Stimulated activated CD8-positive, alpha-beta memory T cell treated with anti-CD3 and anti-CD28 coated beads, Interleukin-15, amount 100 ng/mL, for 24 hours (primary cell): ENCODE data around the gene WWOX.

Source experiments
- DNase-seq: peaks from one replicate; pipeline ENCODE4 v3.0.0-alpha.2; 2020; ENCODE audit warnings: low read depth

Gene WWOX

GRCh38 chr16:78862022-78862421 is 762.6 kb downstream of the WWOX start:
- DNase-seq: no peak

GRCh38 chr16:78866521-78866920 is 767.1 kb downstream of the WWOX start:
- no peak for DNase-seq

DNA sequence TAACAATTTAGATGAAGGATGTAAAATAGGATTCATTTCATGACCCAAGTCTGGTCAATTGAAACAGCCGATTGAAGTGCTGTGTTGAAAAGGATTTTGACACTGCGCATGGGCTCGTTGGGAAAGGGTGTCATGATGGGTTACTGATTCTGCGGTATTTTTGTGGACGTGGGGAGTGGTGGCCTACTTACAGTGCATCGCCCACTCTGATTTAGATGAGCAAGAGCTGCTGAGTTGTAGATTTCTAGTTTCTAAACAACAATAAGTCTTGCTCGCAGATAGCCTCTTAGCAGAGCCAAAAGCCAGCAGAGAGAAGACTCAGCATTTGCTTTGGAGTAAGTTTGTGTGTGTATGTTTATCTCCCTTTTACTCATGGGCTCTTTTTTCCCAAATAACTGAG is 770.0 kb downstream of the WWOX start:
- DNase-seq: no peak

GRCh38 chr16:78871241-78871640 is 771.8 kb downstream of the WWOX start:
- no peak for DNase-seq

DNA sequence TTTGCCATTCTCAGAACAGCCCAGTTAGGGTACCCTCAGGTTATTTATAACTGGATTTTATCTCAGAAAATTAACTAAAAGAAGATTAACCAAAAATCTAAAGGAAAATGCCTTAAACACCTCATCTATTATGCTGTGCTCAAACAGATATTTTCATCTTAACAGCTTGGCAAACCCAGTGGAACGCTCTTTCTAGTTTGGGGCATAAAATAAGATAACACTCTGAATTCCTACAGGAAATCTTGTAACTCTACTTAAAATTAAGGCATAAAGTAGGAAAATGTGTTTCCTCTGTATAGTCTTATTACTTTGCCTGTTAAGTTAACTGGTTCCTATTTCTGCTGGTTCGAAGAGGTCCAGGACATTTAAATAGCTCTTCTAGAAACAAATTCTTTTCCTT is 777.2 kb downstream of the WWOX start:
- DNase-seq: no peak

GRCh38 chr16:78877114-78877655 is 777.7 kb downstream of the WWOX start:
- DNase-seq: no peak

GRCh38 chr16:78878570-78878969 is 779.1 kb downstream of the WWOX start:
- no peak for DNase-seq

GRCh38 chr16:78879011-78879410 is 779.6 kb downstream of the WWOX start:
- no peak for DNase-seq

- no peak for DNase-seq
Observed at GRCh38 chr16:78882150-78882549, 782.7 kb downstream of the WWOX start.

DNA sequence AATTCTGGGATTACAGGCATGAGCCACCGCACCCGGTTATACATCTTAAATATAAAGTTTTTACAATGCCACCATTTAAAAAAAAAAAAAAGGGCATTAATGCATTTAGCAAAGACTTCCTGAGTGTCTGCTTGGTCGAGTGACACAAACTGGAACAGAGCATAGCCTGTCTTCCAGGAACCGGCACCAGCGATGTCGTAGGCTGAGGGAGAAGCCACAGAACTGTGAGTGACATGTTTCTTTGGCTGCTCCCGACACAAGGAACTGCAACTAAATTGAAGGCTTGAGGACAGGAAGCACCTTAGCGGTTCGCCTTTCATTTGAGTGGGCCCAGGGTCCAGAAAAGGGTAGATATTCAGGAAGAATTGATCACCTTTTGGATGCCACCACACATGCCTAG is 783.3 kb downstream of the WWOX start:
- DNase-seq: no peak

GRCh38 chr16:78884204-78884603 is 784.8 kb downstream of the WWOX start:
- DNase-seq: no peak

- DNase-seq: no peak
Observed at GRCh38 chr16:78889346-78889745, 789.9 kb downstream of the WWOX start.

DNA sequence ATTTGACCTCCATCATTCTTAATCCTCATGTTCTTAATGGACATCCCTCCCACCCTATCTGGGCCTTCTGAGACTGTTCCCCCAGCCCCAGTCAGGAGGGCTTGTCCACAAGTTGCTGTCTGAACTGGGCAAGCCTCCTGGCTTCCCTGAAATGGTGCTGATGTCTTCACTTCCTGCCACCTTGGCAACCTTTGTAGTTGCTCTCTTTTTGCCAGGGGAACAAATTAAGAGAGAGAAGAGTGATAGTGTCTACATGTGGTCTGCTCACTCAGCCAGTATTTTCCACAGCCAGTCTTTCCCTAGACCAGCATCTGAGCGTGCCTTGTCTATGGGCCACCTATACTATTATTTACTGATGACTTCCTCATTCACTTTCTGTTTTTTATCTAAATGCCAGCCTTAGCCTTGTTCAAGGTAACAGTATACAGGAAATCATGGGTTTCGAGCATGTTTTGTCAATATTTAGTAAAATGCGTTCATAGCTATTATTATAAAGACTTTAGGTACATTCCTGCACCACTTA is 791.0 kb downstream of the WWOX start:
- DNase-seq: no peak

GRCh38 chr16:78892951-78893733 is 793.7 kb downstream of the WWOX start:
- DNase-seq: no peak

- DNase-seq: no peak
Observed at GRCh38 chr16:78894886-78895285, 795.4 kb downstream of the WWOX start.

DNA sequence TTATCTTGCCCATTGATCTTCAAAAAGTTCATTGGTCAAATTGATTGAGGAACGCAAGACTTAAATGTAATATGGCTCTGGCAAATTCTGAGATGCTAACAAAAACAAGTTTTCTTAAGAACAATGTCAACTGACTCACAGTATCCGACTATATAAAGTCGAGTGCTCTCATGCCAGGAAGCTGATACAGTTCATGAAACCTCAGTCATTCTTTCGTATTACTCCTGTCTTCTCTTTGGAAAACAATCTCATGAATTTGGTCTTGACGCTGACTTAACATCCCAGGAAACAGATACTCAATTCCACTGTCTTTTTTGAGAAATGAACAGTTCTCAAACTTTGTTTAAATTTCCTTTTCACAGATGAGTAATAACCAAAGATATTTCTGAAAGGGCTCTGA is 796.2 kb downstream of the WWOX start:
- no peak for DNase-seq

- DNase-seq: no peak
Observed at GRCh38 chr16:78896280-78896679, 796.8 kb downstream of the WWOX start.

DNA sequence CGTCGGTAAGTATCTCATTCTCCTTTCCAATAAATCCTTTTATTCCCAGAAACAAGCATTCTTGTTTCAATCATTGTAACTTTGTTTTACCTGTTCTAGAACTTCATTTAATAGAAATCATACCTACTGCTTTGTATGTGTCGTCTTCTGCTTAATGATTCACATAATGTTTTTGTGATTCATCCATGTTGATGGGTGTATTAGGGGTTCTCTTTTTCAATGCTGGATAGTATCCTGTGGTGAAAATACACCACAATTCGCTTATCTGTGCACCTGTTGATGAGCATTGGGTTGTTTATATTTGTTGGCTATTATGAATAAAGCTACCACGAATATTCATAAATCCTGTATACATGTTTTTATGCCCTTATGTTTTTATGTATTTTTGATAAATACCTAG is 797.8 kb downstream of the WWOX start:
- DNase-seq: no peak

DNA sequence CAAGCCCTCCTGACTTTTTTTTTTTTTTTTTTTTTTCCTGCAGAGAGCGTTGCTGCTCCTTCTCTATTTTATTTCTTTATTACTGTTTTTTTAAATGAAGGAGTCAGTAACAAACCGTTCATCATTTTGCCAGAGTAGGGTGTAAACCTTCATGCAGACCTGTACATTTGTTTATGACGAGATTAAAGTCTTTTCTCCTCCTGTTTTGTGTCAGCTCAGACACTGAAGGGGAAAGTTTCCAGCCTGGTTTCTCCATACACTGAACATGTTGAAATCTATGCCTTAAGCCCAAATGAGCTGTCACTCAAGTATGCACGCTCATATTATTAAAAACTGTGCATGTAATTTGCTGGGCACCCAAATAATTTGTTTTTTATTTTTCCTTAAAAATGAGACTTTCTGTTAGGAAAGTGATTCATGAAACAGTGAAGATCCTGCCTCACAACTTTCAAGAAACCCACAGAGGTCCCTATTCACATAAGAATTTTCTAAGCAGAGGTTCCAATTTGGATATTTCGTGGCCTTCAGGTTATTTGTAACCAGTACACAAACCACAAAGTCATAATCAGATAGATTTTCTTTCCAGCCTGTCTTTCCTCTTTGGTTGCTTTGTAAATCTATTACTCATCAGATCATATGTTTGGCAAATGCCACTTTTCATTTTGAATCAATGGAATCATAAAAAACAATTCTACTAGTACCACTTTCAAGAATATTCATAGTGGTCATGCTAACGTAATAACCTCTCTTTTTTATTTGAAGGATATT is 800.8 kb downstream of the WWOX start:
- no peak for DNase-seq

DNA sequence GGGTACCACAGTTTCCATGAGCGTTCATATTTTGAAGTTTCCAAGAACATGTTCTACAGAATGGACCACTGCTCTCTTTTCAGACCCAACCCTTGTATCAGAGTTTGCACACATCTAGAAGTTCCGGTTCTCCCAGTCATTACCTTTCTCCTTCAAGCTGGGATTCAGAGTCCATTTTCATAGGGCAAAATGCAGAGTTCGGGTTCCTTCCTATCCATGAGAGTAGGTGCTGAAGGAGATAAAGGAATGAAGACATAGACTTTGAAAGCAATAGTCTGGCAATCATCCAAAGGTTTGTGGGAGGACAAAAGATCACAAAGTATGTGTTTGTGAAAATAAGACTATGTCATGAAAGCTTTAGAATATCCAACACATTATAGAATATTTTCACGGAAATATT is 801.5 kb downstream of the WWOX start:
- no peak for DNase-seq

- DNase-seq: no peak
Observed at GRCh38 chr16:78902321-78902720, 802.9 kb downstream of the WWOX start.

- DNase-seq: no peak
Observed at GRCh38 chr16:78903237-78903636, 803.8 kb downstream of the WWOX start.

GRCh38 chr16:78903843-78904242 is 804.4 kb downstream of the WWOX start:
- no peak for DNase-seq
